ENCODE results near the gene LHFPL3.

LHFPL3 gene

DNA sequence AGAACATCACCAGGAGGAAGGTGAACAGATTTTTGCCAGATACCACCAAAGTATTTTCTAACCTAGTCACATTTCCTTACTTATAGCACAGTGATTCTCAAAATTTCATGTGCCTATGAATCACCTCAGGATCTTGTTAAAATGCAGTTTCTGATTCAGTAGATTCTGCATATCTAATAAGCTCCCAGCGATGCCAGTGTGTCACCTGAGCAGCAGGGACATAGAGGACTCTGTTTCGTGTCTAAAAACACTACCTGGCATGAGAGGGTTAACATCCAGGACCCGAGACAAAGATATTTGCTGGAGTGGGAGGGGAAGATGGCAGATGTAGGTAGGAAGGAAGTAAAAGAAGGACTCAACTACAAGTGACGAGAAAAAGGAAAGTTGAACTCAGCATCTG lies 433.5 kb downstream of the LHFPL3 start:
- Histone ChIP-seq H3K9me3 (ENCODE audit: low read length) (no peaks in the 10 kb centered on the region), H3K9ac (ENCODE audit: low read length) (no peak overlapping the region), H2AFZ (ENCODE audit: low read length) (no peak overlapping the region), H3K79me2 (ENCODE audit: insufficient read depth, low read length) (no peaks in the 10 kb centered on the region), H4K20me1 (ENCODE audit: insufficient read depth, low read length) (no peaks in the 10 kb centered on the region), H3K4me1 (ENCODE audit: insufficient read depth, low read length, severe bottlenecking) (no peaks in the 10 kb centered on the region), H3K36me3 (ENCODE audit: insufficient read depth, low read length) (no peaks in the 10 kb centered on the region), H3K4me2 (ENCODE audit: low read length) (no peak overlapping the region), H3K4me3 (ENCODE audit: low read depth, low read length, poor library complexity, severe bottlenecking) (no peak overlapping the region), H3K27ac (ENCODE audit: low read depth, low read length, poor library complexity, severe bottlenecking) (no peak overlapping the region), H3K27me3 (ENCODE audit: insufficient read depth, low read length) (no peaks in the 10 kb centered on the region), H3F3A (ENCODE audit: insufficient read depth, low read length) (no peaks in the 10 kb centered on the region), H3K9me2 (ENCODE audit: low read depth, low read length) (no peaks in the 10 kb centered on the region)
- TF ChIP-seq, protein P1, sequence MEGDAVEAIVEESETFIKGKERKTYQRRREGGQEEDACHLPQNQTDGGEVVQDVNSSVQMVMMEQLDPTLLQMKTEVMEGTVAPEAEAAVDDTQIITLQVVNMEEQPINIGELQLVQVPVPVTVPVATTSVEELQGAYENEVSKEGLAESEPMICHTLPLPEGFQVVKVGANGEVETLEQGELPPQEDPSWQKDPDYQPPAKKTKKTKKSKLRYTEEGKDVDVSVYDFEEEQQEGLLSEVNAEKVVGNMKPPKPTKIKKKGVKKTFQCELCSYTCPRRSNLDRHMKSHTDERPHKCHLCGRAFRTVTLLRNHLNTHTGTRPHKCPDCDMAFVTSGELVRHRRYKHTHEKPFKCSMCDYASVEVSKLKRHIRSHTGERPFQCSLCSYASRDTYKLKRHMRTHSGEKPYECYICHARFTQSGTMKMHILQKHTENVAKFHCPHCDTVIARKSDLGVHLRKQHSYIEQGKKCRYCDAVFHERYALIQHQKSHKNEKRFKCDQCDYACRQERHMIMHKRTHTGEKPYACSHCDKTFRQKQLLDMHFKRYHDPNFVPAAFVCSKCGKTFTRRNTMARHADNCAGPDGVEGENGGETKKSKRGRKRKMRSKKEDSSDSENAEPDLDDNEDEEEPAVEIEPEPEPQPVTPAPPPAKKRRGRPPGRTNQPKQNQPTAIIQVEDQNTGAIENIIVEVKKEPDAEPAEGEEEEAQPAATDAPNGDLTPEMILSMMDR (IDR thresholded peaks at IDR 0.05; ENCODE audit: low read length) = no peak
- TF ChIP-seq EZH2 (IDR thresholded peaks at IDR 0.05; ENCODE audit: borderline replicate concordance, low read length) = no peak

DNA sequence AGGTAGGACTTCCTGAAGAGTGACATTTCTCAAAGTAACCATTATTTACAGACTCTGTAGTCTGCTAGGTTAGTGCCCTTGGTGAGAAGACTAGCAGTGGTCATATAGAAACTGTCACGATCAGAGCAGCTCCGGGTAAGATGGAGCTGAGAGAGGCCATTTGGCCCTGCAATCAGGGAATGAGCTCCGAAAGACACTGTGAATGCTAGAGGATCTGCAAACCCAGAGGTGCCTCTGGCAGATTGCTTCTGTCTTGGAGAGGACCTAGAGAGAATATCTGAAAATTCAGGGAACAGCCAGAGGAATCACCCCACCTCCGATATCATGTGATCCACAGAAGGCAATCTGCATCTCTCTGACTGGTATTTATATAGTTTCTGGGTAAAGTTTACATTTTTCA lies 438.7 kb downstream of the LHFPL3 start:
- TF ChIP-seq, protein P1 (IDR thresholded peaks at IDR 0.05; ENCODE audit: low read length) = no peak
- TF ChIP-seq EZH2 (IDR thresholded peaks at IDR 0.05; ENCODE audit: borderline replicate concordance, low read length) = no peak
- H3F3A ChIP-seq (ENCODE audit: insufficient read depth, low read length) = no peaks in the 10 kb centered on the region
- H3K9me3 ChIP-seq (ENCODE audit: low read length) = no peaks in the 10 kb centered on the region
- H3K79me2 ChIP-seq (ENCODE audit: insufficient read depth, low read length) = no peaks in the 10 kb centered on the region
- no peaks in the 10 kb centered on the region for H3K9me2 ChIP-seq (ENCODE audit: low read depth, low read length)
- H3K27me3 ChIP-seq (ENCODE audit: insufficient read depth, low read length) = no peaks in the 10 kb centered on the region
- no peaks in the 10 kb centered on the region for H3K4me1 ChIP-seq (ENCODE audit: insufficient read depth, low read length, severe bottlenecking)
- H3K4me2 ChIP-seq (ENCODE audit: low read length) = no peak overlapping the region
- no peak overlapping the region for H2AFZ ChIP-seq (ENCODE audit: low read length)
- no peaks in the 10 kb centered on the region for H4K20me1 ChIP-seq (ENCODE audit: insufficient read depth, low read length)
- H3K27ac ChIP-seq (ENCODE audit: low read depth, low read length, poor library complexity, severe bottlenecking) = no peak overlapping the region
- H3K9ac ChIP-seq (ENCODE audit: low read length) = no peak overlapping the region
- H3K4me3 ChIP-seq (ENCODE audit: low read depth, low read length, poor library complexity, severe bottlenecking) = no peak overlapping the region
- no peaks in the 10 kb centered on the region for H3K36me3 ChIP-seq (ENCODE audit: insufficient read depth, low read length)

GRCh38 chr7:104767826-104768536 lies 439.6 kb downstream of the LHFPL3 start:
- Histone ChIP-seq H3K9me3 (ENCODE audit: low read length) (no peaks in the 10 kb centered on the region), H3K4me3 (ENCODE audit: low read depth, low read length, poor library complexity, severe bottlenecking) (no peak overlapping the region), H3K4me2 (ENCODE audit: low read length) (no peak overlapping the region), H3K27me3 (ENCODE audit: insufficient read depth, low read length) (no peaks in the 10 kb centered on the region), H3K4me1 (ENCODE audit: insufficient read depth, low read length, severe bottlenecking) (no peaks in the 10 kb centered on the region), H3F3A (ENCODE audit: insufficient read depth, low read length) (no peaks in the 10 kb centered on the region), H3K27ac (ENCODE audit: low read depth, low read length, poor library complexity, severe bottlenecking) (no peak overlapping the region), H2AFZ (ENCODE audit: low read length) (no peak overlapping the region), H3K9ac (ENCODE audit: low read length) (no peak overlapping the region), H3K36me3 (ENCODE audit: insufficient read depth, low read length) (no peaks in the 10 kb centered on the region), H3K9me2 (ENCODE audit: low read depth, low read length) (no peaks in the 10 kb centered on the region), H3K79me2 (ENCODE audit: insufficient read depth, low read length) (no peaks in the 10 kb centered on the region), H4K20me1 (ENCODE audit: insufficient read depth, low read length) (no peaks in the 10 kb centered on the region)
- no peak for TF ChIP-seq EZH2 (IDR thresholded peaks at IDR 0.05; ENCODE audit: borderline replicate concordance, low read length)
- TF ChIP-seq, protein P1 (IDR thresholded peaks at IDR 0.05; ENCODE audit: low read length) = no peak

Measured in OCI-LY1 (cell line).